ENCODE results near the gene TMX3.

- TF ChIP-seq, protein P1, sequence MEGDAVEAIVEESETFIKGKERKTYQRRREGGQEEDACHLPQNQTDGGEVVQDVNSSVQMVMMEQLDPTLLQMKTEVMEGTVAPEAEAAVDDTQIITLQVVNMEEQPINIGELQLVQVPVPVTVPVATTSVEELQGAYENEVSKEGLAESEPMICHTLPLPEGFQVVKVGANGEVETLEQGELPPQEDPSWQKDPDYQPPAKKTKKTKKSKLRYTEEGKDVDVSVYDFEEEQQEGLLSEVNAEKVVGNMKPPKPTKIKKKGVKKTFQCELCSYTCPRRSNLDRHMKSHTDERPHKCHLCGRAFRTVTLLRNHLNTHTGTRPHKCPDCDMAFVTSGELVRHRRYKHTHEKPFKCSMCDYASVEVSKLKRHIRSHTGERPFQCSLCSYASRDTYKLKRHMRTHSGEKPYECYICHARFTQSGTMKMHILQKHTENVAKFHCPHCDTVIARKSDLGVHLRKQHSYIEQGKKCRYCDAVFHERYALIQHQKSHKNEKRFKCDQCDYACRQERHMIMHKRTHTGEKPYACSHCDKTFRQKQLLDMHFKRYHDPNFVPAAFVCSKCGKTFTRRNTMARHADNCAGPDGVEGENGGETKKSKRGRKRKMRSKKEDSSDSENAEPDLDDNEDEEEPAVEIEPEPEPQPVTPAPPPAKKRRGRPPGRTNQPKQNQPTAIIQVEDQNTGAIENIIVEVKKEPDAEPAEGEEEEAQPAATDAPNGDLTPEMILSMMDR (IDR thresholded peaks at IDR 0.05) = no peak
- TF ChIP-seq CREB1 (CRISPR knock-in tag; IDR thresholded peaks at IDR 0.05) = no peak
- TF ChIP-seq, protein P2, sequence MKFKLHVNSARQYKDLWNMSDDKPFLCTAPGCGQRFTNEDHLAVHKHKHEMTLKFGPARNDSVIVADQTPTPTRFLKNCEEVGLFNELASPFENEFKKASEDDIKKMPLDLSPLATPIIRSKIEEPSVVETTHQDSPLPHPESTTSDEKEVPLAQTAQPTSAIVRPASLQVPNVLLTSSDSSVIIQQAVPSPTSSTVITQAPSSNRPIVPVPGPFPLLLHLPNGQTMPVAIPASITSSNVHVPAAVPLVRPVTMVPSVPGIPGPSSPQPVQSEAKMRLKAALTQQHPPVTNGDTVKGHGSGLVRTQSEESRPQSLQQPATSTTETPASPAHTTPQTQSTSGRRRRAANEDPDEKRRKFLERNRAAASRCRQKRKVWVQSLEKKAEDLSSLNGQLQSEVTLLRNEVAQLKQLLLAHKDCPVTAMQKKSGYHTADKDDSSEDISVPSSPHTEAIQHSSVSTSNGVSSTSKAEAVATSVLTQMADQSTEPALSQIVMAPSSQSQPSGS (CRISPR knock-in tag; IDR thresholded peaks at IDR 0.05; ENCODE audit: borderline replicate concordance, low read depth) = no peak
- no peak for TF ChIP-seq ESRRA (CRISPR knock-in tag; IDR thresholded peaks at IDR 0.05; ENCODE audit: borderline replicate concordance)
These were observed 19.4 kb upstream of the TMX3 start for GRCh38 chr18:68734308-68734707.
